Measurements from ENCODE around the gene RPS6KL1.

Gene RPS6KL1

DNA sequence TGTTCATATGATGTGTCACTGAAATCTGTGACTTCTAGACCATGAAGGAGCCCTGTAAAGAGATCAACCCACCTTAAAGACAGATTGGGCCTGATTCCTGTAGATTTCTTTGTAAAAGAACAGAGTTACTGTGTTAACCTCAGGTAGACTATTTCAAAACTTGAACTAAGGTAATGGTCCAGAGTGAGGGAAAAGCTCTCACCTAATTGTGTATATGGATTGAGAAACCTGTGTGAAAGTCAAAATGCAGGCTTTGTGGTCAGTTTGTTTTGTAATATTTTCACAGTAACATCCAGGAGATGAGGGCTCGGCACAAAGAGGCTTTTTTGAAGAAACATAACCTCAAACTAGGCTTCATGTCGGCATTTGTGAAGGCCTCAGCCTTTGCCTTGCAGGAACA, 25.0 kb downstream of the RPS6KL1 start:
- peaks cover 5% of the 10 kb centered on the region for H3K4me1 Mint-ChIP-seq
- no peak overlapping the region for H3K4me3 Mint-ChIP-seq
- no peaks in the 10 kb centered on the region for H3K9me3 Mint-ChIP-seq
- DNase-seq (ENCODE audit: low spot score in 2 of 2), result no peak
- ATAC-seq, result no peak
- H3K27ac Mint-ChIP-seq, result no peak overlapping the region
- H3K36me3 Mint-ChIP-seq, result peaks cover 100% of the 10 kb centered on the region

GRCh38 chr14:74897642-74898041, 25.4 kb downstream of the RPS6KL1 start:
- Mint-ChIP-seq H3K4me3 (no peak overlapping the region), H3K27ac (no peak overlapping the region), H3K9me3 (no peaks in the 10 kb centered on the region), H3K36me3 (peaks cover 100% of the 10 kb centered on the region), H3K4me1 (peaks cover 5% of the 10 kb centered on the region)
- DNase-seq (ENCODE audit: low spot score in 2 of 2), result no peak
- no peak for ATAC-seq

DNA sequence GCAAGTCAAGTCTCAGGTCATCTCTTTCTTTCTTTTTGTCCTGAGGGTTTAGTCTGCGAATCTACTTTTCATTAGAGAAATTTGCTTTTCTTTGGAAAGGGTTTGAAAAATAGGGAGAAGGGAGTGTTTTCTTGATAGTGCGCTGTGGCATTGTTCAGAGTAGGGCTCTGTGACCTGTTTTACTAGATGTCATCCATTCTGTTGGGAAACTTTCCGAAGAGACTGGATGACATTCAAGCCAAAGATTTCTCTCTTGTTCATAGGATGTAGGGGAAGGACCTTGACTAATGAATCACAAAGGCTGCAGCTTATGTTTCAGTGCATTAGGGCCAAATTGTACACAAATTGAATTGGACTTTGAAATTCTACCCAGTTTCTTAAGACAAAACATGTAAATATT, 26.7 kb downstream of the RPS6KL1 start:
- Mint-ChIP-seq H3K9me3 (no peaks in the 10 kb centered on the region), H3K4me1 (peaks cover 5% of the 10 kb centered on the region), H3K36me3 (peaks cover 100% of the 10 kb centered on the region), H3K4me3 (no peak overlapping the region), H3K27ac (peak overlapping the region; percentile 40)
- DNase-seq (ENCODE audit: low spot score in 2 of 2) (no peak), ATAC-seq (no peak)

- H3K9me3 Mint-ChIP-seq, result no peaks in the 10 kb centered on the region
- H3K4me1 Mint-ChIP-seq, result peaks cover 8% of the 10 kb centered on the region
- H3K4me3 Mint-ChIP-seq, result no peak overlapping the region
- peak overlapping the region; percentile 78 for H3K27ac Mint-ChIP-seq
- H3K36me3 Mint-ChIP-seq, result peaks cover 100% of the 10 kb centered on the region
- ATAC-seq, result no peak
- DNase-seq (ENCODE audit: low spot score in 2 of 2), result no peak
These were observed 29.4 kb downstream of the RPS6KL1 start for GRCh38 chr14:74893614-74894091.

- no peak overlapping the region for H3K4me3 Mint-ChIP-seq
- H3K36me3 Mint-ChIP-seq, result peaks cover 100% of the 10 kb centered on the region
- H3K9me3 Mint-ChIP-seq, result no peaks in the 10 kb centered on the region
- H3K27ac Mint-ChIP-seq, result peak overlapping the region; percentile 29
- DNase-seq (ENCODE audit: low spot score in 2 of 2), result no peak
- ATAC-seq, result no peak
- peaks cover 18% of the 10 kb centered on the region for H3K4me1 Mint-ChIP-seq
These were observed 30.3 kb downstream of the RPS6KL1 start for GRCh38 chr14:74892745-74893144.

DNA sequence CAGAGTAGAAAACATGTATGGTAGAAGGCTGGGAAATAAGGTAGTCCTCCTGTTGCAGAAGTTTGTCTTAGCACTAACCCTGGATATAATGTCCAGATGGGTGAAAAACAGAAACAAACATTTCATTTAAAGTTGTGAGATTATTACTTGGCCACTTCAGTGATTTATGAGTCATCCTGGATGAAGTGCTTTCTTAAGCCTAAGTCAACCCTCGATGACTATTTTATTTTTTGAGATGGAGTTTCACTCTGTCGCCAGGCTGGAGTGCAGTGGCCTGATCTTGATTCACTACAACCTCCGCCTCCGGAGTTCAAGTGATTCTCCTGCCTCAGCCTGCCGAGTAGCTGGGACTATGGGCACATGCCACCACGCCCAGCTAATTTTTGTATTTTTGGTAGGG, 31.2 kb downstream of the RPS6KL1 start:
- no peak for ATAC-seq
- peaks cover 20% of the 10 kb centered on the region for H3K4me1 Mint-ChIP-seq
- peak overlapping the region; percentile 29 for H3K27ac Mint-ChIP-seq
- no peak for DNase-seq (ENCODE audit: low spot score in 2 of 2)
- no peaks in the 10 kb centered on the region for H3K9me3 Mint-ChIP-seq
- H3K4me3 Mint-ChIP-seq, result no peak overlapping the region
- H3K36me3 Mint-ChIP-seq, result peaks cover 97% of the 10 kb centered on the region

GRCh38 chr14:74890262-74890661, 32.8 kb downstream of the RPS6KL1 start:
- no peaks in the 10 kb centered on the region for H3K9me3 Mint-ChIP-seq
- DNase-seq (ENCODE audit: low spot score in 2 of 2) (no peak), ATAC-seq (no peak)
- no peak overlapping the region for H3K4me3 Mint-ChIP-seq
- H3K27ac Mint-ChIP-seq, result no peak overlapping the region
- H3K36me3 Mint-ChIP-seq, result peaks cover 97% of the 10 kb centered on the region
- peaks cover 33% of the 10 kb centered on the region for H3K4me1 Mint-ChIP-seq

DNA sequence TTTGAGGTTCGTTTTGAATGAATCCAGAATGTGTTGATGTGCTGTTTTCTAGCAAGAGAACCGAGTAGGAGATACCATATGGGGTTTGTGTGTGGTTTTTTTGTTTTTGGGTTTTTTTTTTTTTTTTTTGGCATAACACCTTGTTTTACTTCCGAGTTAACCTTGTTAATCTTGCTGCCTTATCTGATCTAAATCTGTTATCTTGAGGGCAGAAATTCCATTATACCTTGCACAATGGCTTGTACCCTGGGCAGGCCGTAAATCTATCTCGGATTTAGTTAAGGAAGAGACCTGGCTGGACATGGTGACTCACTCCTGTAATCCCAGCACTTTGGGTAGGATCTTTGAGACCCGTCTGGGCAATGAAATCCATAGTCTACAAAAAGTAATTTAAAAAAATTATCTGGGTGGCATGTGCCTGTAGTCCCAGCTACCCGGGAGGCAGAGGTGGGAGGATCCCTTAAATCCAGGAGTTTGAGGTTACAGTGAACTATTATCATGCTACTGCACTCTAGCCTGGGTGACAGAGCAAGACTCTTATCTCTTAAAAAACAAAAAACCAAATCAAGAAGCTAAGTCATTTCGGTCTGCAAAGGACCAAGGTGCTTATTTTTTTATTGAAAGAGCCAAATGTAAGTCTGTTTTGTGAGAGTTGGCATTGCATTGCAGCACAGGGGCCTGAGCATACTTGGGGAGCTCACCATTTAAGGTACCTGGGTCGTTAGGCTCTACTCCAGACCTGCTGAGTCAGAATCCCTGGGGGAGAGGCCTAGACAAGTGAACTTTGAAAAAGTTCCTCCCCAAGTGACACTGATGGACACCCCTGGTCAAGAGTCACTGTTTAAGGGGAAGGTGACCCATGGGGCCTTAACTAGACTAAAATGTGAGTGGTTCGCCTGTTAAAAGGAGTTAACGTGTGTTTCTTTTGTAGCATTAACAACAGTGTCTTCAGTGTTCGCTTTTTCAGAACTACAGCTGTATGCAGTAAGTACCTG, 34.6 kb downstream of the RPS6KL1 start:
- DNase-seq (ENCODE audit: low spot score in 2 of 2) (no peak), ATAC-seq (no peak)
- Mint-ChIP-seq H3K36me3 (peaks cover 97% of the 10 kb centered on the region), H3K4me3 (no peak overlapping the region), H3K27ac (peak overlapping the region; percentile 59), H3K9me3 (no peaks in the 10 kb centered on the region), H3K4me1 (peaks cover 48% of the 10 kb centered on the region)

- ATAC-seq (no peak), DNase-seq (ENCODE audit: low spot score in 2 of 2) (no peak)
- H3K36me3 Mint-ChIP-seq, result peaks cover 85% of the 10 kb centered on the region
- peaks cover 65% of the 10 kb centered on the region for H3K4me1 Mint-ChIP-seq
- H3K4me3 Mint-ChIP-seq, result no peak overlapping the region
- H3K9me3 Mint-ChIP-seq, result no peaks in the 10 kb centered on the region
- peak overlapping the region; percentile 97 for H3K27ac Mint-ChIP-seq
These were observed 37.1 kb downstream of the RPS6KL1 start for GRCh38 chr14:74886001-74886400.

GRCh38 chr14:74882103-74882920, 40.7 kb downstream of the RPS6KL1 start:
- H3K4me3 Mint-ChIP-seq, result peak overlapping the region; percentile 98
- H3K4me1 Mint-ChIP-seq, result peaks cover 67% of the 10 kb centered on the region
- H3K27ac Mint-ChIP-seq, result peak overlapping the region; percentile 97
- DNase-seq (ENCODE audit: low spot score in 2 of 2) (no peak), ATAC-seq (peak; percentile 72)
- no peaks in the 10 kb centered on the region for H3K9me3 Mint-ChIP-seq
- H3K36me3 Mint-ChIP-seq, result peaks cover 48% of the 10 kb centered on the region

- Mint-ChIP-seq H3K36me3 (peaks cover 44% of the 10 kb centered on the region), H3K27ac (peak within 1 kb of the TSS; percentile 97), H3K9me3 (no peaks in the 10 kb centered on the region), H3K4me1 (peaks cover 68% of the 10 kb centered on the region), H3K4me3 (peak within 1 kb of the TSS; percentile 98)
- ATAC-seq (peak; percentile 97), DNase-seq (ENCODE audit: low spot score in 2 of 2) (peak; percentile 88 to 96)
These were observed 41.5 kb downstream of the RPS6KL1 start, which contains the start of gene DLST for GRCh38 chr14:74881431-74882102. Gene DLST (plus strand): TSS chr14:74881916. CDS start chr14:74881954, 38 bp downstream.

DNA sequence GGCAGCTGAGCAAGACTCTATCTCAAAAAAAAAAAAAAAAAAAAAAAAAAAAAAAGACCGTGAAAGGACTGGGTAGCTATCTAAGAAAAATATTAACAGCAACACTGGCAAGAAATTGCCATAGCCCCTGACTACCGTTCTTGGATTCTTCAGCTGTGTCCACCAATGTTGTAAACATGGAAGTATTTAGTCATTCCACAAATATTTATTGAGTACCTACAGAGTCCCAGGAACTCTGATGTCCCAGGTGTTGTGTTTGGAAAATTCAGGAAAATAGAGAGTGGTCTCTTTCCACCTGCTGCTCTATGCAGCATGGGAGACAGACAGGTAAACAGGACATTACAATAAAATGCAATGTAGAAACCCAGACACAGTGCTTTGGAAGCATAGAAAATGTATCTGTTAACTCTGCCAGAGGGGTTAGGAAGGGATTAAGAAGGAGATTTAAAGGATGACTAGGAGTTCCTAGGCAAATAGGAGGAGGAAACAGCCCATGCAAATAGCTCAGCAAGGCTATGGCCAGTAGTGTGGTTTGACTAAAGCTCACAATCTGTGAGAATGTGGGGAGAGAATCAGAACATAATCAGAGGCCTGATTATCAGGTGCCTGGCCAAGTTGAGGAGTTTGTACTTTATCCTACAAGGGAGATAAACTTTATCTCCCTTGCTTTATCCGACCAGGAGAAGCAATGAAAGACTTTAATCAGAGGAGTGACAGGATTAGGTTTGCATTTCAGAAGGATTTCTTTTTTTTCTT, 43.5 kb downstream of the RPS6KL1 start:
- no peak for ATAC-seq
- H3K9me3 Mint-ChIP-seq, result no peaks in the 10 kb centered on the region
- peaks cover 24% of the 10 kb centered on the region for H3K36me3 Mint-ChIP-seq
- DNase-seq (ENCODE audit: low spot score in 2 of 2), result no peak
- H3K27ac Mint-ChIP-seq, result peak overlapping the region; percentile 97
- peaks cover 63% of the 10 kb centered on the region for H3K4me1 Mint-ChIP-seq
- H3K4me3 Mint-ChIP-seq, result peak overlapping the region; percentile 98

DNA sequence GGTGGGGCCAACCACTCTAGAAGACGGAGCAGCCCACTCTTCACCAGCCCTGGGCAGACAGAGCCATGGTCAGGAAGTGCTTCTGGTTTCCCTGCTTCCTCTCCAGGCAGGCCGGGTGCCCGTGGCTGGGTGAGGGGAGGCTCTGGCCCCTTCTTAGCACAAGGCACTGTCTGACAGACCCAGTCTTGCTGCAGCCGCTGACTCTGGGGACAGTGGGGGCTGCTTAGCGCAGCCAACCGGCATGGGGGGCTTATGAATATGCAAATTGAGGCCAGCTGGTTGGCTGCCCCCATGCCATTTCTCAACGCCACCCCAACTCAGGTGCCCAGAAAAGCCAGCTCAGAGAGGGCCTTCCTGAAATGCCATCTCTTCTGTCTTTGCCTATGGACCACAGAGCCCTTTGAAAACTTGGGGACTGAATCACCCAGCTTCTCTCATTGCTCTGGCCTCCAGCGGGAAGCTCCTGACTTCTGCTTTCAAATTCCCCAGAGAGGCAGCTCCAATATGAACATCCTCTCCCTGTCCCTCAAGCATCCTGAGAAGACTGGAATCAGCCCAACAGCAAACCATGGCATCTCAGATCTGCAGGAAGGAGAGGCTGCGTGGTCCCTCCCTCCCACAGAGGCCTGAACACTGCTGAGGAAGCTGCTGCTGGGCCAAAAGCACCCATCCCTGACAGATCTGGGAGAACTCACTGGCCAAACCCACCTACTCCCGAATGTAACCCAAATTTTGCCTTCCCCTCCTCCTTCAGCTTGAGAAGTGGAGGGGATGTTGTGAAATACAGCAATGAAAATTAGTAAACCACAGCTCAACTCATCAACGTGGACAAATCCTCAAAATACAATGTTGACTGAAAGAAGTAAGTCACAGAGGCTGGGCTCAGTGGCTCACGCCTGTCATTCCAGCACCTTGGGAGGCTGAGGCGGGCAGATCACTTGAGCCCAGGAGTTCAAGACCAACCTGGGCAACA, 46.8 kb downstream of the RPS6KL1 start, which contains the start of gene PROX2:
PROX2 (minus strand) TSS at position 205 of the 973 bp plus-strand sequence. CDS start 12,311 bp downstream, outside the sequence.
- H3K4me3 Mint-ChIP-seq, result peak within 1 kb of the TSS; percentile 68
- DNase-seq (ENCODE audit: low spot score in 2 of 2) (peak; percentile 26 to 71), ATAC-seq (peak; percentile 79)
- no peaks in the 10 kb centered on the region for H3K36me3 Mint-ChIP-seq
- H3K9me3 Mint-ChIP-seq, result no peaks in the 10 kb centered on the region
- H3K4me1 Mint-ChIP-seq, result peaks cover 37% of the 10 kb centered on the region
- H3K27ac Mint-ChIP-seq, result peak within 1 kb of the TSS; percentile 95

Data from stimulated activated effector memory CD8-positive, alpha-beta T cell treated with anti-CD3 and anti-CD28 coated beads, Interleukin-12 subunit alpha, Interleukin-12 subunit beta, amount 100 ng/mL, for 72 hours (primary cell).